Spleen (tissue), 7 donors: ENCODE data around the gene LAMTOR4.
"Not testable (repeated sequence)": the region's sequence is repeated elsewhere in the genome, so short reads cannot be mapped to it uniquely, and the experiment has no call there.

Experiments used
- CTCF ChIP-seq, 11 experiments: fragments of 200-600 bp in 7 of 11; fragments of 450-650 bp in 4 of 11; sonication (generic) in 4 of 11; IDR thresholded peaks in 8 of 11; conservative IDR thresholded peaks in 3 of 11; 1 replicate in 7 of 11; 2 replicates in 4 of 11; pipeline versions ENCODE4 v1.4.0 to v1.8.0; 2016 to 2021; ENCODE audit warnings: antibody characterized with exemption in 11 of 11, inconsistent platforms in 4 of 11, mild to moderate bottlenecking in 1 of 11
- POLR2A ChIP-seq, 3 donors: fragments of 450-650 bp; IDR thresholded peaks; one replicate each; pipeline ENCODE4 v1.5.1; 2017; ENCODE audit warnings: antibody characterized with exemption in 3 of 3, mild to moderate bottlenecking in 1 of 3
- POLR2AphosphoS5 ChIP-seq, 3 donors: sonication (generic); formaldehyde crosslinking; IDR thresholded peaks; one replicate each; pipeline ENCODE4 v1.5.1; 2017; ENCODE audit warnings: antibody characterized with exemption in 3 of 3
- donor health status: DM: no; HTN: no; CAD: no; lungs with moderate emphysema.
- donor health status: DM: no; HTN: no; CAD: no.
- donor health status: DM: no; HTN: no; CAD: no.

DNA sequence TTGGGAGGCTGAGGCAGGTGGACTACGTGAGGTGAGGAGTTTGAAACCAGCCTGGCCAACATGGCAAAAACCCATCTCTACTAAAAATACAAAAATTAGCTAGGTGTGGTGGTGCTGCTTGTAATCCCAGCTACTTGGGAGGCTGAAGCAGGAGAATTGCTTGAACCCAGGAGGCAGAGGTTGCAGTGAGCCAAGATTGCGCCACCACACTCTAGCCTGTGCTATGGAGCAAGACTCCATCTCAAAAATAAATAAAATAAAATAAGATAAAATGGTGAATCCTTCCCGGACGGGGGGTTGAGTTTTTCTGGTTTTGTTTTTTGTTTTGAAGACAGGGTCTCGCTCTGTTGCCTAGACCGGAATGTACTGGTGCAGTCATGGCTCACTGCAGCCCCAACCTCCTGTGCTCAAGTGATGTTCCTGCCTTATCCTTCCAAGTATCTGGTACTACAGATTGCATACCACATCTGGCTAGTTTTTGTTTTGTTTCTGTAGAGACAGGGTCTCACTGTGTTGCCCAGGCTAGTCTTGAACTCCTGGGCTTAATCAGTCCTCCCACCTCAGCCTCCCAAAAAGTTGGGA lies 43.7 kb downstream of the LAMTOR4 start:
- not testable (repeated sequence) for TF ChIP-seq POLR2A (IDR thresholded peaks at IDR 0.05); CTCF (IDR thresholded peaks at IDR 0.05 in 8 of 11, conservative IDR thresholded peaks at IDR 0.05 in 3 of 11)
- peak in 1 of 3 donors; percentile 72 for TF ChIP-seq POLR2AphosphoS5 (IDR thresholded peaks at IDR 0.05)
